K562 (cell line): ENCODE measurements around the gene RAB13.

ENCODE experiments used
- ELK1 ChIP-seq: sonication (generic); formaldehyde crosslinking; IDR thresholded peaks from 2 replicates; pipeline ENCODE4 v1.8.1; 2022; ENCODE audit warnings: missing genetic modification reagents
- GTF3C2 ChIP-seq: IDR thresholded peaks from 3 replicates; pipeline ENCODE4 v1.6.1; 2011; ENCODE audit warnings: borderline replicate concordance, mild to moderate bottlenecking, moderate library complexity; ENCODE audit not compliant: insufficient read length; ENCODE audit errors: extremely low read depth
- MAZ ChIP-seq, 2 experiments: fragments of 450-650 bp in 1 of 2; sonication (generic) in 1 of 2; formaldehyde crosslinking; IDR thresholded peaks in 1 of 2; conservative IDR thresholded peaks in 1 of 2; 2 replicates each; pipeline versions ENCODE4 v1.4.0 to v1.5.0; 2020; ENCODE audit warnings: mild to moderate bottlenecking in 1 of 2, missing genetic modification reagents in 1 of 2
- RFX5 ChIP-seq: IDR thresholded peaks from 2 replicates; pipeline ENCODE4 v1.6.1; 2011; ENCODE audit warnings: low read depth, mild to moderate bottlenecking, improper control_type of control experiment, low read length
- U2AF1 ChIP-seq: fragments of 200-400 bp; formaldehyde crosslinking; optimal IDR thresholded peaks from 2 replicates; pipeline ENCODE3; 2017; ENCODE audit warnings: mild to moderate bottlenecking, low read depth, low read length, moderate library complexity

DNA sequence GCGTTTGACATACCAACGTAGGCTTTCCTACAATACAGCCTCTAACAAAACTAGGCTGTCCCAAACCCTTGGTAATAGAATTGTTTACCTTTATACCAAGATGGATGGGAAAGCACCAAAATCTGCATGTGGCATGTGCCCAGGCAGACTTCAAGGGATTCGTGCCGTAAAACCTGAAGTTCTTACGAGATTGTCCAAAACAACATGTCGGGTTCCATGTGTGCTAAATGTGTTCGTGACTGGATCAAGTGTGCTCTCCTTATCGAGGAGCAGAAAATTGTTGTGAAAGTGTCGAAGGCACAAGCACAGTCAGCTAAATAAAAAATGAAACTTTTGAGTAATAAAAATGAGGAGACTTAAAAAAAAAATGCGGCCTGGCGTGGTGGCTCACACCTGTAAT, 9.5 kb upstream of the RAB13 start:
- TF ChIP-seq RFX5 (no peak), U2AF1 (no peak), MAZ (CRISPR knock-in tag; conservative IDR thresholded peaks at IDR 0.05 in 1 of 2, IDR thresholded peaks at IDR 0.05 in 1 of 2) (no peak), ELK1 (no peak), GTF3C2 (no peak)
